ENCODE results near the gene SHB. TPM values are rescaled to one million over a fixed set of nuclear protein-coding genes. Genes with fewer than 3 reads are reported as not detected.

The SHB gene
- total and polyA plus RNA-seq, 2 of the 13 experiments (the other 11 are each of a cell fraction or from before 2014, with no cell fraction given): 19.4 to 20.7 TPM

- Histone ChIP-seq H3K27ac (ENCODE audit: extremely low read length, insufficient read depth, low read length) (peak overlapping the region; percentile 19), H3K9me3 (ENCODE audit: low read length) (no peaks in the 10 kb centered on the region), H3K79me2 (ENCODE audit: insufficient read depth, low read length) (no peaks in the 10 kb centered on the region), H4K20me1 (ENCODE audit: insufficient read depth, low read length) (peaks cover 34% of the 10 kb centered on the region; the same call in 1 of the 2 replicates), H3K9ac (ENCODE audit: insufficient read depth, low read depth, low read length) (no peak overlapping the region), H3K4me3 (replicated peaks in 1 of 3; ENCODE audit: insufficient read depth in 1 of 3, low read depth in 2 of 3, low read length in 3 of 3) (no peak overlapping the region), H3K4me1 (ENCODE audit: insufficient read depth, low read length) (peaks cover 30% of the 10 kb centered on the region), H3K4me2 (ENCODE audit: low read depth, low read length) (no peak overlapping the region), H3K36me3 (replicated peaks in 1 of 2; ENCODE audit: control insufficient read depth in 1 of 2, insufficient read depth in 2 of 2, low read length in 2 of 2) (peaks cover 50 to 97% of the 10 kb centered on the region in 2 experiments), H2AFZ (ENCODE audit: low read length) (no peak overlapping the region), H3K27me3 (ENCODE audit: control insufficient read depth in 1 of 2, insufficient read depth in 2 of 2, low read length in 2 of 2) (no peaks in the 10 kb centered on the region)
- ChIA-PET POLR2A (no interaction called here), CTCF (ENCODE audit: low intra/inter-chr PET ratio, low total read pairs) (no interaction called here)
- DNase-seq (ENCODE audit: low spot score) (no peak), FAIRE-seq (no peak), ATAC-seq (peak; percentile 7; the same call in 1 of the 3 replicates)
- in situ Hi-C loops (cut with HindIII; ENCODE audit: extremely low pct_ligation_motif_present, low pct_unique_long_range_greater_than_20kb) (no loop called here), intact Hi-C loops (cut with micrococcal nuclease; ENCODE audit: unreplicated experiment) (no loop called here)
- 93% methylated on average over 6 of the region's 6 CpGs for WGBS (ENCODE audit: low lambda C conversion rate)
- TF ChIP-seq RBM22 (optimal IDR thresholded peaks at IDR 0.05; ENCODE audit: low read length) (peak; percentile 71), BCLAF1 (IDR thresholded peaks at IDR 0.05) (no peak)
- no TSS peak for BruUV-seq (replicated peaks)
These were observed 116.3 kb downstream of the SHB start for GRCh38 chr9:37952731-37953130.

DNA sequence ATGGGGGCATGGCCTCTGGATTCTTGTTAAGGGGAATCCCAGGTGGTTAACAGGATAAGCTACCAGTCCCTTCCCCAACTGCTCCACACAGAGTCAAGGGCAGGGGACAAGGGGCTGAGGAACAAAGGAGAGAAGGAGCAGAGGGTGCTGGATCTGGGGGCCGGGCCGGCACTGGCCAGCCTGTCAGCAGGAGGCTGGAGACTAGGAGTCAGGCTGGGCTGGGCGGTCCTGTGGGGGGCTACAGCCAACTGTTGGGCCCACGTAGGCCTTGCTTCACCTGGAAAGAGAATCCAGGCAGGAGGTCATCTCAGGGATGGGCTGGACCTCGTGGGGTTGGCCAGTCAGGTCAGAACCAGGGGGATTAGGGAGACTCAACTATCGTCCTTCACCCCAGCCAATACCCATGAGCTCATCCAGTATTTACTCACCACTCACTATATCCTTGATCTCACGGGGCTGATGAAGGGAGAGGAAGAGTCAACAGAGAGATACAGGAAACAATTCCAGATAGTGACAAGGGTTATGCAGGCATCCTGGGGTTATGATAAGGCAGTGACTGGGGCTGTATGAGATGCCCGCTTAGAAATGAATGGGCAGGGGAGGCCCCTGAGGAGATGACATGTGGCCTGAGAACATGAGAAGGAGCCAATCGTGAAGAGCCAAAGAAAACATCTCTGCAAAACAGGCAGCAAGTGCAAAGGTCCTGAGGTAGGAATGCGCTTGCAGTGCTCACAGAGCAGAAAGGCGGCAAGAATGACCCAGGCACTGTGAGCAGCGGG is 117.2 kb downstream of the SHB start:
- no peak overlapping the region for H2AFZ ChIP-seq (ENCODE audit: low read length)
- FAIRE-seq (no peak), ATAC-seq (peak; percentile 60), DNase-seq (ENCODE audit: low spot score) (peak; percentile 90)
- peaks cover 31% of the 10 kb centered on the region; the same call in 1 of the 2 replicates for H4K20me1 ChIP-seq (ENCODE audit: insufficient read depth, low read length)
- H3K27me3 ChIP-seq (ENCODE audit: control insufficient read depth in 1 of 2, insufficient read depth in 2 of 2, low read length in 2 of 2): no peaks in the 10 kb centered on the region
- in situ Hi-C loops (cut with HindIII; ENCODE audit: extremely low pct_ligation_motif_present, low pct_unique_long_range_greater_than_20kb): no loop called here
- no peak overlapping the region for H3K4me3 ChIP-seq (replicated peaks in 1 of 3; ENCODE audit: insufficient read depth in 1 of 3, low read depth in 2 of 3, low read length in 3 of 3)
- peak overlapping the region; percentile 60 for H3K27ac ChIP-seq (ENCODE audit: extremely low read length, insufficient read depth, low read length)
- BruUV-seq (replicated peaks): no TSS peak
- H3K9ac ChIP-seq (ENCODE audit: insufficient read depth, low read depth, low read length): no peak overlapping the region
- WGBS (ENCODE audit: low lambda C conversion rate): 72% methylated on average over 12 of the region's 12 CpGs
- CTCF ChIA-PET (ENCODE audit: low intra/inter-chr PET ratio, low total read pairs): no interaction called here
- peaks cover 30% of the 10 kb centered on the region for H3K4me1 ChIP-seq (ENCODE audit: insufficient read depth, low read length)
- intact Hi-C loops (cut with micrococcal nuclease; ENCODE audit: unreplicated experiment): no loop called here
- no peak overlapping the region for H3K4me2 ChIP-seq (ENCODE audit: low read depth, low read length)
- no peaks in the 10 kb centered on the region for H3K9me3 ChIP-seq (ENCODE audit: low read length)
- H3K36me3 ChIP-seq (replicated peaks in 1 of 2; ENCODE audit: control insufficient read depth in 1 of 2, insufficient read depth in 2 of 2, low read length in 2 of 2): peaks cover 56 to 97% of the 10 kb centered on the region in 2 experiments
- POLR2A ChIA-PET: no interaction called here
- no peaks in the 10 kb centered on the region for H3K79me2 ChIP-seq (ENCODE audit: insufficient read depth, low read length)
- TF ChIP-seq FOSL2 (CRISPR knock-in tag; IDR thresholded peaks at IDR 0.05): peak; percentile 69
- TF ChIP-seq, protein P1, sequence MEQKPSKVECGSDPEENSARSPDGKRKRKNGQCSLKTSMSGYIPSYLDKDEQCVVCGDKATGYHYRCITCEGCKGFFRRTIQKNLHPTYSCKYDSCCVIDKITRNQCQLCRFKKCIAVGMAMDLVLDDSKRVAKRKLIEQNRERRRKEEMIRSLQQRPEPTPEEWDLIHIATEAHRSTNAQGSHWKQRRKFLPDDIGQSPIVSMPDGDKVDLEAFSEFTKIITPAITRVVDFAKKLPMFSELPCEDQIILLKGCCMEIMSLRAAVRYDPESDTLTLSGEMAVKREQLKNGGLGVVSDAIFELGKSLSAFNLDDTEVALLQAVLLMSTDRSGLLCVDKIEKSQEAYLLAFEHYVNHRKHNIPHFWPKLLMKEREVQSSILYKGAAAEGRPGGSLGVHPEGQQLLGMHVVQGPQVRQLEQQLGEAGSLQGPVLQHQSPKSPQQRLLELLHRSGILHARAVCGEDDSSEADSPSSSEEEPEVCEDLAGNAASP (CRISPR knock-in tag; IDR thresholded peaks at IDR 0.05; ENCODE audit: borderline replicate concordance): peak; percentile 93; the same call in 1 of the 2 replicates
- peak; percentile 87 for TF ChIP-seq PITX1 (CRISPR knock-in tag; IDR thresholded peaks at IDR 0.05)
- TF ChIP-seq WIZ (CRISPR knock-in tag; IDR thresholded peaks at IDR 0.05): no peak
- peak; percentile 85 for TF ChIP-seq FOXA3 (CRISPR knock-in tag; IDR thresholded peaks at IDR 0.05)
- TF ChIP-seq CEBPG (CRISPR knock-in tag; IDR thresholded peaks at IDR 0.05): peak; percentile 30; the same call in 1 of the 2 replicates
- TF ChIP-seq NR2F2 (IDR thresholded peaks at IDR 0.05; ENCODE audit: borderline replicate concordance, low read depth): peak; percentile 45; the same call in 1 of the 2 replicates
- TF ChIP-seq SALL1 (CRISPR knock-in tag; IDR thresholded peaks at IDR 0.05): peak; percentile 62
- peak; percentile 48; the same call in 1 of the 2 replicates for TF ChIP-seq JUND (CRISPR knock-in tag; IDR thresholded peaks at IDR 0.05)

Measured in HepG2 (cell line).